HEK293 (cell line): ENCODE results near the gene CCDC183.

Experiments
- KLF10 ChIP-seq: fragments of 450-650 bp; IDR thresholded peaks from 2 replicates; pipeline ENCODE4 v1.5.1; 2018; ENCODE audit warnings: missing biosample characterization, mild to moderate bottlenecking, missing genetic modification characterization
- KLF8 ChIP-seq: fragments of 450-650 bp; formaldehyde crosslinking; IDR thresholded peaks from 2 replicates; pipeline ENCODE4 v1.5.1; 2016; ENCODE audit warnings: missing biosample characterization, missing genetic modification characterization
- KLF9 ChIP-seq: fragments of 450-650 bp; formaldehyde crosslinking; IDR thresholded peaks from 2 replicates; pipeline ENCODE4 v1.5.1; 2016; ENCODE audit warnings: missing biosample characterization, missing genetic modification characterization, low read depth
- PATZ1 ChIP-seq: fragments of 450-650 bp; formaldehyde crosslinking; IDR thresholded peaks from 2 replicates; pipeline ENCODE4 v1.5.1; 2016; ENCODE audit warnings: missing biosample characterization, missing genetic modification characterization
- PRDM2 ChIP-seq: fragments of 450-650 bp; formaldehyde crosslinking; IDR thresholded peaks from 2 replicates; pipeline ENCODE4 v1.5.1; 2016; ENCODE audit warnings: missing biosample characterization, missing genetic modification characterization, borderline replicate concordance
- SALL2 ChIP-seq: fragments of 450-650 bp; formaldehyde crosslinking; IDR thresholded peaks from 2 replicates; pipeline ENCODE4 v1.5.0; 2017; ENCODE audit warnings: missing biosample characterization, mild to moderate bottlenecking, missing genetic modification characterization, borderline replicate concordance
- SCRT2 ChIP-seq: fragments of 450-650 bp; formaldehyde crosslinking; IDR thresholded peaks from 2 replicates; pipeline ENCODE4 v1.5.1; 2016; ENCODE audit warnings: missing biosample characterization, missing genetic modification characterization
- SP2 ChIP-seq: fragments of 450-650 bp; formaldehyde crosslinking; IDR thresholded peaks from 2 replicates; pipeline ENCODE4 v1.5.1; 2016; ENCODE audit warnings: missing biosample characterization, missing genetic modification characterization
- SP3 ChIP-seq: fragments of 450-650 bp; formaldehyde crosslinking; IDR thresholded peaks from 2 replicates; pipeline ENCODE4 v1.5.1; 2016; ENCODE audit warnings: missing biosample characterization, missing genetic modification characterization
- TRIM28 ChIP-seq: IDR thresholded peaks from 2 replicates; pipeline ENCODE4 v1.6.1; 2011; ENCODE audit warnings: low read length, control low read depth, borderline replicate concordance
- YY1 ChIP-seq: fragments of 450-650 bp; formaldehyde crosslinking; IDR thresholded peaks from 2 replicates; pipeline ENCODE4 v1.5.1; 2018; ENCODE audit warnings: missing biosample characterization, missing genetic modification characterization
- ZBTB20 ChIP-seq: fragments of 450-650 bp; formaldehyde crosslinking; IDR thresholded peaks from 2 replicates; pipeline ENCODE4 v1.5.1; 2016; ENCODE audit warnings: missing biosample characterization, missing genetic modification characterization
- ZIC2 ChIP-seq: fragments of 450-650 bp; formaldehyde crosslinking; IDR thresholded peaks from 2 replicates; pipeline ENCODE4 v1.5.1; 2016; ENCODE audit warnings: missing biosample characterization, missing genetic modification characterization
- ZNF184 ChIP-seq: fragments of 450-650 bp; IDR thresholded peaks from 2 replicates; pipeline ENCODE4 v1.5.1; 2018; ENCODE audit warnings: missing biosample characterization, mild to moderate bottlenecking, missing genetic modification characterization
- ZNF23 ChIP-seq: fragments of 450-650 bp; formaldehyde crosslinking; IDR thresholded peaks from 2 replicates; pipeline ENCODE4 v1.5.1; 2016; ENCODE audit warnings: missing biosample characterization, missing genetic modification characterization, borderline replicate concordance
- ZNF248 ChIP-seq: fragments of 450-650 bp; formaldehyde crosslinking; IDR thresholded peaks from 2 replicates; pipeline ENCODE4 v1.5.1; 2017; ENCODE audit warnings: missing biosample characterization, missing genetic modification characterization
- ZNF341 ChIP-seq: fragments of 450-650 bp; formaldehyde crosslinking; IDR thresholded peaks from 2 replicates; pipeline ENCODE4; 2016; ENCODE audit warnings: low read depth, missing biosample characterization, missing genetic modification characterization
- ZNF473 ChIP-seq: fragments of 450-650 bp; formaldehyde crosslinking; IDR thresholded peaks from 2 replicates; pipeline ENCODE4 v1.5.1; 2017; ENCODE audit warnings: missing biosample characterization, missing genetic modification characterization
- ZNF501 ChIP-seq: fragments of 450-650 bp; formaldehyde crosslinking; IDR thresholded peaks from 2 replicates; pipeline ENCODE4 v1.5.1; 2016; ENCODE audit warnings: missing biosample characterization, missing genetic modification characterization
- ZNF585B ChIP-seq: fragments of 450-650 bp; formaldehyde crosslinking; IDR thresholded peaks from 2 replicates; pipeline ENCODE4 v1.5.1; 2016; ENCODE audit warnings: missing biosample characterization, missing genetic modification characterization
- ZNF692 ChIP-seq: fragments of 450-650 bp; formaldehyde crosslinking; IDR thresholded peaks from 2 replicates; pipeline ENCODE4 v1.5.1; 2016; ENCODE audit warnings: missing biosample characterization, missing genetic modification characterization
- ZSCAN30 ChIP-seq: fragments of 450-650 bp; IDR thresholded peaks from 2 replicates; pipeline ENCODE4 v1.5.1; 2018; ENCODE audit warnings: missing biosample characterization, mild to moderate bottlenecking, missing genetic modification characterization, moderate library complexity
- ZXDB ChIP-seq: fragments of 450-650 bp; formaldehyde crosslinking; IDR thresholded peaks from 2 replicates; pipeline ENCODE4 v1.5.1; 2016; ENCODE audit warnings: missing biosample characterization, missing genetic modification characterization

The CCDC183 gene

GRCh38 chr9:136849038-136849959 lies 53.2 kb downstream of the CCDC183 start, which contains the start of gene PHPT1 (continued):
- peak; percentile 92; the same call in 1 of the 2 replicates for TF ChIP-seq ZXDB (tag by site-specific recombination)
- TF ChIP-seq ZNF692 (tag by site-specific recombination), result peak; percentile 89
- TF ChIP-seq ZNF23 (tag by site-specific recombination), result no peak
- TF ChIP-seq ZIC2, result no peak
- TF ChIP-seq ZSCAN30 (tag by site-specific recombination), result 0 out of 2 replicates have a peak, but pooled peaks have one; percentile 23
- TF ChIP-seq KLF8 (tag by site-specific recombination), result peak; percentile 94
- peak; percentile 17; the same call in 1 of the 2 replicates for TF ChIP-seq ZBTB20
- no peak for TF ChIP-seq ZNF184 (tag by site-specific recombination)
- peak; percentile 90 for TF ChIP-seq SCRT2 (tag by site-specific recombination)
- no peak for TF ChIP-seq TRIM28
- TF ChIP-seq KLF10 (tag by site-specific recombination), result peak; percentile 90
- peak; percentile 96 for TF ChIP-seq SP2
- TF ChIP-seq YY1 (tag by site-specific recombination), result peak; percentile 79
- TF ChIP-seq PRDM2 (tag by site-specific recombination), result no peak
- no peak for TF ChIP-seq ZNF473
- TF ChIP-seq KLF9 (tag by site-specific recombination), result peak; percentile 92
- peak; percentile 90 for TF ChIP-seq PATZ1 (tag by site-specific recombination)
- TF ChIP-seq SP3, result peak; percentile 86
- TF ChIP-seq ZNF248 (tag by site-specific recombination), result no peak
- no peak for TF ChIP-seq ZNF585B (tag by site-specific recombination)
- peak; percentile 66; the same call in 1 of the 2 replicates for TF ChIP-seq ZNF501
- no peak for TF ChIP-seq SALL2
- TF ChIP-seq ZNF341 (tag by site-specific recombination), result 0 out of 2 replicates have a peak, but pooled peaks have one; percentile 8
